NCI-H1930 (cell line): Measurements from ENCODE around the gene SMYD3.

Experiments
- DNase-seq, 2 experiments: peaks; one replicate each; lab custom pipeline; 2025; lab: John Stamatoyannopoulos, UW

The SMYD3 gene

GRCh38 chr1:246147524-246148461 lies 359.3 kb downstream of the SMYD3 start:
- DNase-seq = no peak

GRCh38 chr1:246146804-246147523 lies 360.1 kb downstream of the SMYD3 start:
- no peak for DNase-seq

GRCh38 chr1:246145900-246146299 lies 361.2 kb downstream of the SMYD3 start:
- DNase-seq = no peak

- DNase-seq = no peak
Measured at GRCh38 chr1:246144931-246145330, 362.1 kb downstream of the SMYD3 start.

GRCh38 chr1:246142320-246142893 lies 364.7 kb downstream of the SMYD3 start:
- no peak for DNase-seq

- DNase-seq = no peak
Measured at GRCh38 chr1:246141306-246141705, 365.8 kb downstream of the SMYD3 start.

- DNase-seq = no peak
Measured at GRCh38 chr1:246139745-246140182, 367.3 kb downstream of the SMYD3 start.

- DNase-seq = no peak
Measured at GRCh38 chr1:246138781-246139180, 368.3 kb downstream of the SMYD3 start.

GRCh38 chr1:246136477-246136876 lies 370.6 kb downstream of the SMYD3 start:
- DNase-seq = no peak

GRCh38 chr1:246134789-246135188 lies 372.3 kb downstream of the SMYD3 start:
- DNase-seq = no peak

GRCh38 chr1:246131095-246131494 lies 376.0 kb downstream of the SMYD3 start:
- DNase-seq = no peak

- DNase-seq = no peak
Measured at GRCh38 chr1:246128494-246129069, 378.5 kb downstream of the SMYD3 start.

- DNase-seq = no peak
Measured at GRCh38 chr1:246126580-246126979, 380.5 kb downstream of the SMYD3 start.

- no peak for DNase-seq
Measured at GRCh38 chr1:246122071-246122470, 385.0 kb downstream of the SMYD3 start.

GRCh38 chr1:246121533-246121932 lies 385.5 kb downstream of the SMYD3 start:
- no peak for DNase-seq

GRCh38 chr1:246117066-246117791 lies 389.9 kb downstream of the SMYD3 start:
- DNase-seq = no peak

GRCh38 chr1:246114369-246114768 lies 392.7 kb downstream of the SMYD3 start:
- DNase-seq = no peak

- DNase-seq = no peak
Measured at GRCh38 chr1:246113555-246114095, 393.5 kb downstream of the SMYD3 start.

- no peak for DNase-seq
Measured at GRCh38 chr1:246111570-246111969, 395.5 kb downstream of the SMYD3 start.

- DNase-seq = peak in 1 of 2 experiments; percentile 33
Measured at GRCh38 chr1:246110343-246111219, 396.5 kb downstream of the SMYD3 start.
